ENCODE data around the gene PTPRG.

The PTPRG gene

GRCh38 chr3:61967019-61967418 is 405.6 kb downstream of the PTPRG start:
- no peak for DNase-seq (ENCODE audit: extremely low read depth, low read depth)
- H3K4me3 ChIP-seq (replicated peaks; ENCODE audit: low read depth, low read length) = no peak overlapping the region
- no peak for TF ChIP-seq CTCF (IDR thresholded peaks at IDR 0.05; ENCODE audit: low read depth, low read length, missing control alignments)

- DNase-seq (ENCODE audit: extremely low read depth, low read depth) = no peak
- no peak overlapping the region for H3K4me3 ChIP-seq (replicated peaks; ENCODE audit: low read depth, low read length)
- TF ChIP-seq CTCF (IDR thresholded peaks at IDR 0.05; ENCODE audit: low read depth, low read length, missing control alignments) = no peak
These were observed 406.6 kb downstream of the PTPRG start for GRCh38 chr3:61967937-61968336.

GRCh38 chr3:61974662-61975061 is 413.3 kb downstream of the PTPRG start:
- no peak for DNase-seq (ENCODE audit: extremely low read depth, low read depth)
- TF ChIP-seq CTCF (IDR thresholded peaks at IDR 0.05; ENCODE audit: low read depth, low read length, missing control alignments) = no peak
- H3K4me3 ChIP-seq (replicated peaks; ENCODE audit: low read depth, low read length) = no peak overlapping the region

GRCh38 chr3:61975199-61975598 is 413.8 kb downstream of the PTPRG start:
- no peak for DNase-seq (ENCODE audit: extremely low read depth, low read depth)
- no peak overlapping the region for H3K4me3 ChIP-seq (replicated peaks; ENCODE audit: low read depth, low read length)
- no peak for TF ChIP-seq CTCF (IDR thresholded peaks at IDR 0.05; ENCODE audit: low read depth, low read length, missing control alignments)

GRCh38 chr3:61975936-61976335 is 414.6 kb downstream of the PTPRG start:
- TF ChIP-seq CTCF (IDR thresholded peaks at IDR 0.05; ENCODE audit: low read depth, low read length, missing control alignments) = no peak
- DNase-seq (ENCODE audit: extremely low read depth, low read depth) = no peak
- H3K4me3 ChIP-seq (replicated peaks; ENCODE audit: low read depth, low read length) = no peak overlapping the region

GRCh38 chr3:61978460-61979419 is 417.4 kb downstream of the PTPRG start:
- DNase-seq (ENCODE audit: extremely low read depth, low read depth) = peak; percentile 59
- TF ChIP-seq CTCF (IDR thresholded peaks at IDR 0.05; ENCODE audit: low read depth, low read length, missing control alignments) = no peak
- H3K4me3 ChIP-seq (replicated peaks; ENCODE audit: low read depth, low read length) = no peak overlapping the region
